SK-N-SH treated with all-trans-retinoic acid at 6 μM for 48 hours (cell line): ENCODE data around the gene SPOCD1.

ENCODE experiments used
- ARNTL ChIP-seq: fragments of 450-650 bp; formaldehyde crosslinking; IDR thresholded peaks from 2 replicates; pipeline ENCODE4 v1.5.0; 2020; ENCODE audit warnings: low read depth, mild to moderate bottlenecking, moderate library complexity, borderline replicate concordance
- PPARA ChIP-seq: fragments of 250-450 bp; sonication (Bioruptor Pico); IDR thresholded peaks from 2 replicates; pipeline ENCODE4 v1.5.0; 2020; ENCODE audit warnings: mild to moderate bottlenecking, borderline replicate concordance
- RARB ChIP-seq: fragments of 250-450 bp; sonication (Bioruptor Pico); IDR thresholded peaks from 2 replicates; pipeline ENCODE4 v1.8.0; 2021; ENCODE audit warnings: mild to moderate bottlenecking, moderate library complexity
- ZC3H10 ChIP-seq: fragments of 250-450 bp; sonication (Bioruptor Pico); IDR thresholded peaks from 2 replicates; pipeline ENCODE4 v1.5.1; 2021; ENCODE audit warnings: mild to moderate bottlenecking, moderate library complexity
- ZFP30 ChIP-seq: fragments of 450-650 bp; formaldehyde crosslinking; IDR thresholded peaks from 2 replicates; pipeline ENCODE4 v1.5.0; 2022; ENCODE audit warnings: mild to moderate bottlenecking, moderate library complexity
- ZNF70 ChIP-seq: fragments of 450-650 bp; formaldehyde crosslinking; IDR thresholded peaks from 2 replicates; pipeline ENCODE4 v1.5.0; 2020; ENCODE audit warnings: mild to moderate bottlenecking, moderate library complexity
- TF ChIP-seq, protein P1 (sequence below): fragments of 250-450 bp; sonication (Bioruptor Pico); IDR thresholded peaks from 2 replicates; pipeline ENCODE4 v1.8.0; 2021; ENCODE audit warnings: low read depth, mild to moderate bottlenecking, moderate library complexity, borderline replicate concordance
- TF ChIP-seq, protein P2 (sequence below): fragments of 250-450 bp; sonication (Bioruptor Pico); IDR thresholded peaks from 2 replicates; pipeline ENCODE4 v1.5.1; 2020; ENCODE audit warnings: low read depth, mild to moderate bottlenecking, moderate library complexity

DNA sequence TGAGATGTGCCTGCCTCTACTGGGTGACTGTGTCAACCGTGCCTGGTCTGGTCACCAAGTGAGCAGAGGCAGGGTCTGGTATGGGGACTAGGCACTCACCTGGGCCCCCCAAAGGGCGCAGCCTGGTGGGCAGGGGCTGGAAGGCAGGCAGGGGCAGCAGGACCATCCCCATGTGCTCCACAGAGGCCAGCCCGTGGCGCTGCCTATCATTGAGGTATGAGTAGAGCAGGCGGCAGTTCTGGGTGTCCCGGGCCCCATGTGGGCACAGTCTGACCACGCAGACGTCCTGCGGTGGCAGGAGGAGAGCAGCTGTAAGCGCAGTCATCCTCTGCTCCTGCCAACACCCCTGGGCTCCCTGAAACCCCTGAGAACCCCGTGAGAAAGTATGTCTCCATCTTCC is 23.7 kb downstream of the SPOCD1 start:
- TF ChIP-seq PPARA (CRISPR knock-in tag) (no peak), ARNTL (CRISPR knock-in tag) (no peak), RARB (no peak), ZFP30 (CRISPR knock-in tag) (no peak), ZNF70 (CRISPR knock-in tag) (no peak), ZC3H10 (CRISPR knock-in tag) (no peak)
- TF ChIP-seq, protein P1, sequence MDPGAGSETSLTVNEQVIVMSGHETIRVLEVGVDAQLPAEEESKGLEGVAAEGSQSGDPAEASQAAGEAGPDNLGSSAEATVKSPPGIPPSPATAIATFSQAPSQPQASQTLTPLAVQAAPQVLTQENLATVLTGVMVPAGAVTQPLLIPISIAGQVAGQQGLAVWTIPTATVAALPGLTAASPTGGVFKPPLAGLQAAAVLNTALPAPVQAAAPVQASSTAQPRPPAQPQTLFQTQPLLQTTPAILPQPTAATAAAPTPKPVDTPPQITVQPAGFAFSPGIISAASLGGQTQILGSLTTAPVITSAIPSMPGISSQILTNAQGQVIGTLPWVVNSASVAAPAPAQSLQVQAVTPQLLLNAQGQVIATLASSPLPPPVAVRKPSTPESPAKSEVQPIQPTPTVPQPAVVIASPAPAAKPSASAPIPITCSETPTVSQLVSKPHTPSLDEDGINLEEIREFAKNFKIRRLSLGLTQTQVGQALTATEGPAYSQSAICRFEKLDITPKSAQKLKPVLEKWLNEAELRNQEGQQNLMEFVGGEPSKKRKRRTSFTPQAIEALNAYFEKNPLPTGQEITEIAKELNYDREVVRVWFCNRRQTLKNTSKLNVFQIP (CRISPR knock-in tag): no peak
- TF ChIP-seq, protein P2, sequence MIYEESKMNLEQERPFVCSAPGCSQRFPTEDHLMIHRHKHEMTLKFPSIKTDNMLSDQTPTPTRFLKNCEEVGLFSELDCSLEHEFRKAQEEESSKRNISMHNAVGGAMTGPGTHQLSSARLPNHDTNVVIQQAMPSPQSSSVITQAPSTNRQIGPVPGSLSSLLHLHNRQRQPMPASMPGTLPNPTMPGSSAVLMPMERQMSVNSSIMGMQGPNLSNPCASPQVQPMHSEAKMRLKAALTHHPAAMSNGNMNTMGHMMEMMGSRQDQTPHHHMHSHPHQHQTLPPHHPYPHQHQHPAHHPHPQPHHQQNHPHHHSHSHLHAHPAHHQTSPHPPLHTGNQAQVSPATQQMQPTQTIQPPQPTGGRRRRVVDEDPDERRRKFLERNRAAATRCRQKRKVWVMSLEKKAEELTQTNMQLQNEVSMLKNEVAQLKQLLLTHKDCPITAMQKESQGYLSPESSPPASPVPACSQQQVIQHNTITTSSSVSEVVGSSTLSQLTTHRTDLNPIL (CRISPR knock-in tag): no peak
